ENCODE data around the gene EEPD1. TPM values are rescaled to one million over a fixed set of nuclear protein-coding genes. Genes with fewer than 3 reads are reported as not detected.

The EEPD1 gene
- polyA plus RNA-seq, 2 donors = 5.5 to 14.5 TPM

- Histone ChIP-seq H3K36me3 (ENCODE audit: control insufficient read depth in 2 of 2, insufficient read depth in 2 of 2, low read length in 1 of 2) (no peaks in the 10 kb centered on the region), H3K27me3 (ENCODE audit: control insufficient read depth in 1 of 2, insufficient read depth in 2 of 2, low read length in 2 of 2) (no peaks in the 10 kb centered on the region), H3K9me3 (ENCODE audit: control insufficient read depth in 2 of 2, insufficient read depth in 1 of 2, low read depth in 1 of 2, low read length in 1 of 2) (no peaks in the 10 kb centered on the region), H3K27ac (ENCODE audit: low read depth in 2 of 2, low read length in 1 of 2) (no peak overlapping the region), H3K4me1 (ENCODE audit: control insufficient read depth in 2 of 2, insufficient read depth in 2 of 2, low read length in 1 of 2) (peaks cover 0 to 3% of the 10 kb centered on the region in 2 donors), H3K4me3 (ENCODE audit: low read depth in 1 of 2, low read length in 2 of 2) (no peak overlapping the region)
- 75 to 84% methylated on average over 1 of the region's 1 CpG for WGBS, 2 donors
Measured at GRCh38 chr7:36199329-36199728, 46.3 kb downstream of the EEPD1 start.

- peaks cover 2 to 3% of the 10 kb centered on the region in 2 donors for H3K4me1 ChIP-seq (ENCODE audit: control insufficient read depth in 2 of 2, insufficient read depth in 2 of 2, low read length in 1 of 2)
- H3K36me3 ChIP-seq (ENCODE audit: control insufficient read depth in 2 of 2, insufficient read depth in 2 of 2, low read length in 1 of 2) = no peaks in the 10 kb centered on the region
- no peaks in the 10 kb centered on the region for H3K9me3 ChIP-seq (ENCODE audit: control insufficient read depth in 2 of 2, insufficient read depth in 1 of 2, low read depth in 1 of 2, low read length in 1 of 2)
- WGBS, 2 donors = 68 to 81% methylated on average over 5 of the region's 5 CpGs
- no peaks in the 10 kb centered on the region for H3K27me3 ChIP-seq (ENCODE audit: control insufficient read depth in 1 of 2, insufficient read depth in 2 of 2, low read length in 2 of 2)
- no peak overlapping the region for H3K27ac ChIP-seq (ENCODE audit: low read depth in 2 of 2, low read length in 1 of 2)
- H3K4me3 ChIP-seq (ENCODE audit: low read depth in 1 of 2, low read length in 2 of 2) = no peak overlapping the region
Measured at GRCh38 chr7:36201122-36201723, 48.2 kb downstream of the EEPD1 start.

GRCh38 chr7:36202398-36202797 lies 49.3 kb downstream of the EEPD1 start:
- Histone ChIP-seq H3K27me3 (ENCODE audit: control insufficient read depth in 1 of 2, insufficient read depth in 2 of 2, low read length in 2 of 2) (no peaks in the 10 kb centered on the region), H3K9me3 (ENCODE audit: control insufficient read depth in 2 of 2, insufficient read depth in 1 of 2, low read depth in 1 of 2, low read length in 1 of 2) (no peaks in the 10 kb centered on the region), H3K36me3 (ENCODE audit: control insufficient read depth in 2 of 2, insufficient read depth in 2 of 2, low read length in 1 of 2) (no peaks in the 10 kb centered on the region), H3K27ac (ENCODE audit: low read depth in 2 of 2, low read length in 1 of 2) (no peak overlapping the region), H3K4me3 (ENCODE audit: low read depth in 1 of 2, low read length in 2 of 2) (no peak overlapping the region), H3K4me1 (ENCODE audit: control insufficient read depth in 2 of 2, insufficient read depth in 2 of 2, low read length in 1 of 2) (peaks cover 4 to 7% of the 10 kb centered on the region in 2 donors)
- 49 to 60% methylated on average over 9 of the region's 9 CpGs for WGBS, 2 donors

GRCh38 chr7:36203071-36203790 lies 50.2 kb downstream of the EEPD1 start:
- no peak overlapping the region for H3K27ac ChIP-seq (ENCODE audit: low read depth in 2 of 2, low read length in 1 of 2)
- WGBS, 2 donors = 61 to 67% methylated on average over 8 of the region's 8 CpGs
- no peak overlapping the region for H3K4me3 ChIP-seq (ENCODE audit: low read depth in 1 of 2, low read length in 2 of 2)
- no peaks in the 10 kb centered on the region for H3K27me3 ChIP-seq (ENCODE audit: control insufficient read depth in 1 of 2, insufficient read depth in 2 of 2, low read length in 2 of 2)
- no peaks in the 10 kb centered on the region for H3K9me3 ChIP-seq (ENCODE audit: control insufficient read depth in 2 of 2, insufficient read depth in 1 of 2, low read depth in 1 of 2, low read length in 1 of 2)
- peaks cover 7 to 11% of the 10 kb centered on the region in 2 donors for H3K4me1 ChIP-seq (ENCODE audit: control insufficient read depth in 2 of 2, insufficient read depth in 2 of 2, low read length in 1 of 2)
- no peaks in the 10 kb centered on the region for H3K36me3 ChIP-seq (ENCODE audit: control insufficient read depth in 2 of 2, insufficient read depth in 2 of 2, low read length in 1 of 2)

- H3K36me3 ChIP-seq (ENCODE audit: control insufficient read depth in 2 of 2, insufficient read depth in 2 of 2, low read length in 1 of 2) = no peaks in the 10 kb centered on the region
- H3K4me3 ChIP-seq (ENCODE audit: low read depth in 1 of 2, low read length in 2 of 2) = no peak overlapping the region
- H3K9me3 ChIP-seq (ENCODE audit: control insufficient read depth in 2 of 2, insufficient read depth in 1 of 2, low read depth in 1 of 2, low read length in 1 of 2) = no peaks in the 10 kb centered on the region
- H3K27me3 ChIP-seq (ENCODE audit: control insufficient read depth in 1 of 2, insufficient read depth in 2 of 2, low read length in 2 of 2) = no peaks in the 10 kb centered on the region
- H3K4me1 ChIP-seq (ENCODE audit: control insufficient read depth in 2 of 2, insufficient read depth in 2 of 2, low read length in 1 of 2) = peaks cover 7 to 16% of the 10 kb centered on the region in 2 donors
- 91 to 92% methylated on average over 5 of the region's 5 CpGs for WGBS, 2 donors
- H3K27ac ChIP-seq (ENCODE audit: low read depth in 2 of 2, low read length in 1 of 2) = no peak overlapping the region
Measured at GRCh38 chr7:36204044-36204663, 51.1 kb downstream of the EEPD1 start.

GRCh38 chr7:36204929-36205635 lies 52.0 kb downstream of the EEPD1 start:
- Histone ChIP-seq H3K27ac (ENCODE audit: low read depth in 2 of 2, low read length in 1 of 2) (no peak overlapping the region), H3K9me3 (ENCODE audit: control insufficient read depth in 2 of 2, insufficient read depth in 1 of 2, low read depth in 1 of 2, low read length in 1 of 2) (no peaks in the 10 kb centered on the region), H3K27me3 (ENCODE audit: control insufficient read depth in 1 of 2, insufficient read depth in 2 of 2, low read length in 2 of 2) (no peaks in the 10 kb centered on the region), H3K4me3 (ENCODE audit: low read depth in 1 of 2, low read length in 2 of 2) (no peak overlapping the region), H3K4me1 (ENCODE audit: control insufficient read depth in 2 of 2, insufficient read depth in 2 of 2, low read length in 1 of 2) (peaks cover 7 to 16% of the 10 kb centered on the region in 2 donors), H3K36me3 (ENCODE audit: control insufficient read depth in 2 of 2, insufficient read depth in 2 of 2, low read length in 1 of 2) (no peaks in the 10 kb centered on the region)
- WGBS, 2 donors = 80 to 90% methylated on average over 6 of the region's 6 CpGs

GRCh38 chr7:36205803-36206202 lies 52.7 kb downstream of the EEPD1 start:
- no peak overlapping the region for H3K4me3 ChIP-seq (ENCODE audit: low read depth in 1 of 2, low read length in 2 of 2)
- H3K36me3 ChIP-seq (ENCODE audit: control insufficient read depth in 2 of 2, insufficient read depth in 2 of 2, low read length in 1 of 2) = no peaks in the 10 kb centered on the region
- H3K9me3 ChIP-seq (ENCODE audit: control insufficient read depth in 2 of 2, insufficient read depth in 1 of 2, low read depth in 1 of 2, low read length in 1 of 2) = no peaks in the 10 kb centered on the region
- peaks cover 7 to 17% of the 10 kb centered on the region in 2 donors for H3K4me1 ChIP-seq (ENCODE audit: control insufficient read depth in 2 of 2, insufficient read depth in 2 of 2, low read length in 1 of 2)
- no peaks in the 10 kb centered on the region for H3K27me3 ChIP-seq (ENCODE audit: control insufficient read depth in 1 of 2, insufficient read depth in 2 of 2, low read length in 2 of 2)
- WGBS, 2 donors = 86 to 91% methylated on average over 6 of the region's 6 CpGs
- no peak overlapping the region for H3K27ac ChIP-seq (ENCODE audit: low read depth in 2 of 2, low read length in 1 of 2)

- Histone ChIP-seq H3K36me3 (ENCODE audit: control insufficient read depth in 2 of 2, insufficient read depth in 2 of 2, low read length in 1 of 2) (no peaks in the 10 kb centered on the region), H3K27ac (ENCODE audit: low read depth in 2 of 2, low read length in 1 of 2) (peak overlapping the region; percentile 26 to 81), H3K9me3 (ENCODE audit: control insufficient read depth in 2 of 2, insufficient read depth in 1 of 2, low read depth in 1 of 2, low read length in 1 of 2) (no peaks in the 10 kb centered on the region), H3K4me1 (ENCODE audit: control insufficient read depth in 2 of 2, insufficient read depth in 2 of 2, low read length in 1 of 2) (peaks cover 7 to 17% of the 10 kb centered on the region in 2 donors), H3K27me3 (ENCODE audit: control insufficient read depth in 1 of 2, insufficient read depth in 2 of 2, low read length in 2 of 2) (no peaks in the 10 kb centered on the region), H3K4me3 (ENCODE audit: low read depth in 1 of 2, low read length in 2 of 2) (no peak overlapping the region)
- 51 to 55% methylated on average over 10 of the region's 10 CpGs for WGBS, 2 donors
Measured at GRCh38 chr7:36207451-36208291, 54.6 kb downstream of the EEPD1 start.

GRCh38 chr7:36208426-36208825 lies 55.4 kb downstream of the EEPD1 start:
- Histone ChIP-seq H3K4me1 (ENCODE audit: control insufficient read depth in 2 of 2, insufficient read depth in 2 of 2, low read length in 1 of 2) (peaks cover 7 to 17% of the 10 kb centered on the region in 2 donors), H3K36me3 (ENCODE audit: control insufficient read depth in 2 of 2, insufficient read depth in 2 of 2, low read length in 1 of 2) (no peaks in the 10 kb centered on the region), H3K9me3 (ENCODE audit: control insufficient read depth in 2 of 2, insufficient read depth in 1 of 2, low read depth in 1 of 2, low read length in 1 of 2) (no peaks in the 10 kb centered on the region), H3K27ac (ENCODE audit: low read depth in 2 of 2, low read length in 1 of 2) (peak overlapping the region in 1 of 2 donors; percentile 63), H3K27me3 (ENCODE audit: control insufficient read depth in 1 of 2, insufficient read depth in 2 of 2, low read length in 2 of 2) (no peaks in the 10 kb centered on the region), H3K4me3 (ENCODE audit: low read depth in 1 of 2, low read length in 2 of 2) (no peak overlapping the region)
